SK-N-SH treated with all-trans-retinoic acid at 6 μM for 48 hours (cell line): Measurements from ENCODE around the gene NMRK2.

Experiments used
- ATAC-seq: fragments of 200-7000 bp; cut with Tn5 transposase; 3 replicates; pipeline ENCODE4 v1.9.1; 2020; ENCODE audit warnings: mild to moderate bottlenecking, moderate library complexity
- ESRRG ChIP-seq: fragments of 250-450 bp; sonication (Bioruptor Pico); IDR thresholded peaks from 2 replicates; pipeline ENCODE4 v1.6.1; 2021; ENCODE audit warnings: mild to moderate bottlenecking
- RARB ChIP-seq: fragments of 250-450 bp; sonication (Bioruptor Pico); IDR thresholded peaks from 2 replicates; pipeline ENCODE4 v1.8.0; 2021; ENCODE audit warnings: mild to moderate bottlenecking, moderate library complexity
- SNAI2 ChIP-seq: fragments of 250-450 bp; sonication (Bioruptor Pico); IDR thresholded peaks from 2 replicates; pipeline ENCODE4 v1.5.0; 2020; ENCODE audit warnings: mild to moderate bottlenecking, moderate library complexity
- TOX ChIP-seq: fragments of 250-450 bp; sonication (Bioruptor Pico); IDR thresholded peaks from 2 replicates; pipeline ENCODE4 v1.8.0; 2021; ENCODE audit warnings: mild to moderate bottlenecking, moderate library complexity, borderline replicate concordance
- ZC3H10 ChIP-seq: fragments of 250-450 bp; sonication (Bioruptor Pico); IDR thresholded peaks from 2 replicates; pipeline ENCODE4 v1.5.1; 2021; ENCODE audit warnings: mild to moderate bottlenecking, moderate library complexity
- ZFP30 ChIP-seq: fragments of 450-650 bp; formaldehyde crosslinking; IDR thresholded peaks from 2 replicates; pipeline ENCODE4 v1.5.0; 2022; ENCODE audit warnings: mild to moderate bottlenecking, moderate library complexity
- ZNF565 ChIP-seq: fragments of 450-650 bp; formaldehyde crosslinking; conservative IDR thresholded peaks from 2 replicates; pipeline ENCODE4 v1.5.0; 2020; ENCODE audit warnings: low read depth, mild to moderate bottlenecking, moderate library complexity
- ZNF8 ChIP-seq: fragments of 450-650 bp; formaldehyde crosslinking; IDR thresholded peaks from 2 replicates; pipeline ENCODE4 v1.5.0; 2020; ENCODE audit warnings: mild to moderate bottlenecking, moderate library complexity
- TF ChIP-seq, protein P1 (sequence below): fragments of 250-450 bp; sonication (Bioruptor Pico); IDR thresholded peaks from 2 replicates; pipeline ENCODE4 v1.5.1; 2021; ENCODE audit warnings: mild to moderate bottlenecking, moderate library complexity
- TF ChIP-seq, protein P2 (sequence below): fragments of 250-450 bp; sonication (Bioruptor Pico); IDR thresholded peaks from 2 replicates; pipeline ENCODE4 v1.5.1; 2020; ENCODE audit warnings: low read depth, mild to moderate bottlenecking, moderate library complexity
- TF ChIP-seq, protein P3 (sequence below): fragments of 250-450 bp; sonication (Bioruptor Pico); IDR thresholded peaks from 2 replicates; pipeline ENCODE4 v1.5.0; 2020; ENCODE audit warnings: mild to moderate bottlenecking, moderate library complexity

NMRK2 gene

DNA sequence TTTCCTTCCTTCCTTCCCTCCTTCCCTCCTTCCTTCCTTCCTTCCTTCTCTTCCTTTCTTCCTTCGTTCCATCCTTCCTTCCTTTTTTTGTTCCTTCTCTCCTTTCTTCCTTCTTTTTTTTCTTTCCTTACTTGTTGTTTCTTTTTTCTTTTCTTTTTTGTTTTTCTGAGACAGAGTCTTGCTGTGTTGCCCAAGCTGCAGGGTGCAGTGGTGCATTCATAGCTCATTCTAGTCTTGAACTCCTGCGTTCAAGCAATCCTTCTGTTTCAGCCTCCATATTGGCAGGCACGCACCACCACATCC, 57.9 kb downstream of the NMRK2 start:
- ATAC-seq = no peak
- TF ChIP-seq ZC3H10 (no peak), RARB (CRISPR knock-in tag) (no peak), ESRRG (CRISPR knock-in tag) (no peak), ZFP30 (CRISPR knock-in tag) (no peak), TOX (CRISPR knock-in tag) (no peak), SNAI2 (CRISPR knock-in tag) (no peak), ZNF565 (CRISPR knock-in tag) (no peak), ZNF8 (no peak)
- TF ChIP-seq, protein P1, sequence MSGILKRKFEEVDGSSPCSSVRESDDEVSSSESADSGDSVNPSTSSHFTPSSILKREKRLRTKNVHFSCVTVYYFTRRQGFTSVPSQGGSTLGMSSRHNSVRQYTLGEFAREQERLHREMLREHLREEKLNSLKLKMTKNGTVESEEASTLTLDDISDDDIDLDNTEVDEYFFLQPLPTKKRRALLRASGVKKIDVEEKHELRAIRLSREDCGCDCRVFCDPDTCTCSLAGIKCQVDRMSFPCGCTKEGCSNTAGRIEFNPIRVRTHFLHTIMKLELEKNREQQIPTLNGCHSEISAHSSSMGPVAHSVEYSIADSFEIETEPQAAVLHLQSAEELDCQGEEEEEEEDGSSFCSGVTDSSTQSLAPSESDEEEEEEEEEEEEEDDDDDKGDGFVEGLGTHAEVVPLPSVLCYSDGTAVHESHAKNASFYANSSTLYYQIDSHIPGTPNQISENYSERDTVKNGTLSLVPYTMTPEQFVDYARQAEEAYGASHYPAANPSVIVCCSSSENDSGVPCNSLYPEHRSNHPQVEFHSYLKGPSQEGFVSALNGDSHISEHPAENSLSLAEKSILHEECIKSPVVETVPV (CRISPR knock-in tag) = no peak
- TF ChIP-seq, protein P2, sequence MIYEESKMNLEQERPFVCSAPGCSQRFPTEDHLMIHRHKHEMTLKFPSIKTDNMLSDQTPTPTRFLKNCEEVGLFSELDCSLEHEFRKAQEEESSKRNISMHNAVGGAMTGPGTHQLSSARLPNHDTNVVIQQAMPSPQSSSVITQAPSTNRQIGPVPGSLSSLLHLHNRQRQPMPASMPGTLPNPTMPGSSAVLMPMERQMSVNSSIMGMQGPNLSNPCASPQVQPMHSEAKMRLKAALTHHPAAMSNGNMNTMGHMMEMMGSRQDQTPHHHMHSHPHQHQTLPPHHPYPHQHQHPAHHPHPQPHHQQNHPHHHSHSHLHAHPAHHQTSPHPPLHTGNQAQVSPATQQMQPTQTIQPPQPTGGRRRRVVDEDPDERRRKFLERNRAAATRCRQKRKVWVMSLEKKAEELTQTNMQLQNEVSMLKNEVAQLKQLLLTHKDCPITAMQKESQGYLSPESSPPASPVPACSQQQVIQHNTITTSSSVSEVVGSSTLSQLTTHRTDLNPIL = no peak
- TF ChIP-seq, protein P3, sequence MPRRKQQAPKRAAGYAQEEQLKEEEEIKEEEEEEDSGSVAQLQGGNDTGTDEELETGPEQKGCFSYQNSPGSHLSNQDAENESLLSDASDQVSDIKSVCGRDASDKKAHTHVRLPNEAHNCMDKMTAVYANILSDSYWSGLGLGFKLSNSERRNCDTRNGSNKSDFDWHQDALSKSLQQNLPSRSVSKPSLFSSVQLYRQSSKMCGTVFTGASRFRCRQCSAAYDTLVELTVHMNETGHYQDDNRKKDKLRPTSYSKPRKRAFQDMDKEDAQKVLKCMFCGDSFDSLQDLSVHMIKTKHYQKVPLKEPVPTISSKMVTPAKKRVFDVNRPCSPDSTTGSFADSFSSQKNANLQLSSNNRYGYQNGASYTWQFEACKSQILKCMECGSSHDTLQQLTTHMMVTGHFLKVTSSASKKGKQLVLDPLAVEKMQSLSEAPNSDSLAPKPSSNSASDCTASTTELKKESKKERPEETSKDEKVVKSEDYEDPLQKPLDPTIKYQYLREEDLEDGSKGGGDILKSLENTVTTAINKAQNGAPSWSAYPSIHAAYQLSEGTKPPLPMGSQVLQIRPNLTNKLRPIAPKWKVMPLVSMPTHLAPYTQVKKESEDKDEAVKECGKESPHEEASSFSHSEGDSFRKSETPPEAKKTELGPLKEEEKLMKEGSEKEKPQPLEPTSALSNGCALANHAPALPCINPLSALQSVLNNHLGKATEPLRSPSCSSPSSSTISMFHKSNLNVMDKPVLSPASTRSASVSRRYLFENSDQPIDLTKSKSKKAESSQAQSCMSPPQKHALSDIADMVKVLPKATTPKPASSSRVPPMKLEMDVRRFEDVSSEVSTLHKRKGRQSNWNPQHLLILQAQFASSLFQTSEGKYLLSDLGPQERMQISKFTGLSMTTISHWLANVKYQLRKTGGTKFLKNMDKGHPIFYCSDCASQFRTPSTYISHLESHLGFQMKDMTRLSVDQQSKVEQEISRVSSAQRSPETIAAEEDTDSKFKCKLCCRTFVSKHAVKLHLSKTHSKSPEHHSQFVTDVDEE (CRISPR knock-in tag) = no peak
